HEK293T (cell line): ENCODE data around the gene BRD4.

Experiments used
- CTCF ChIA-PET: fragments of 350-600 bp; formaldehyde crosslinking; extraction: SDS; loops from one replicate; lab custom pipeline; 2021; ENCODE audit warnings: antibody characterized with exemption, inconsistent platforms; lab: Yijun Ruan, JAX
- POLR2A ChIA-PET: fragments of 350-600 bp; formaldehyde crosslinking; extraction: SDS; loops from one replicate; lab custom pipeline; 2020; ENCODE audit warnings: antibody characterized with exemption, inconsistent platforms; lab: Yijun Ruan, JAX
- DNase-seq: peaks from one replicate; pipeline ENCODE4 v3.0.0; 2012; ENCODE audit warnings: mixed read lengths; ENCODE audit errors: extremely low spot score
- ARNT ChIP-seq: fragments of 450-650 bp; IDR thresholded peaks from 2 replicates; pipeline ENCODE4 v1.6.1; 2017; ENCODE audit warnings: mild to moderate bottlenecking
- BHLHE40 ChIP-seq: fragments of 450-650 bp; IDR thresholded peaks from 2 replicates; pipeline ENCODE4 v1.6.1; 2016; ENCODE audit warnings: mild to moderate bottlenecking, moderate library complexity, borderline replicate concordance
- CTBP1 ChIP-seq: fragments of 450-650 bp; IDR thresholded peaks from 2 replicates; pipeline ENCODE4 v1.6.1; 2016; ENCODE audit warnings: borderline replicate concordance
- ELF4 ChIP-seq: fragments of 450-650 bp; IDR thresholded peaks from 2 replicates; pipeline ENCODE4 v1.6.1; 2017; ENCODE audit warnings: antibody characterized with exemption
- FOXA1 ChIP-seq: fragments of 450-650 bp; IDR thresholded peaks from 2 replicates; pipeline ENCODE4 v1.6.1; 2016; ENCODE audit warnings: mild to moderate bottlenecking
- FOXK2 ChIP-seq: fragments of 450-650 bp; IDR thresholded peaks from 2 replicates; pipeline ENCODE4 v1.6.1; 2016; ENCODE audit warnings: mild to moderate bottlenecking
- FOXM1 ChIP-seq: fragments of 450-650 bp; IDR thresholded peaks from 2 replicates; pipeline ENCODE4 v1.6.1; 2017; ENCODE audit warnings: mild to moderate bottlenecking, borderline replicate concordance
- HDGF ChIP-seq: fragments of 450-650 bp; IDR thresholded peaks from 2 replicates; pipeline ENCODE4 v1.6.1; 2017; ENCODE audit warnings: antibody characterized with exemption, borderline replicate concordance
- L3MBTL2 ChIP-seq: fragments of 450-650 bp; conservative IDR thresholded peaks from 2 replicates; pipeline ENCODE4 v1.6.1; 2016; ENCODE audit warnings: mild to moderate bottlenecking
- LEF1 ChIP-seq: fragments of 450-650 bp; IDR thresholded peaks from 2 replicates; pipeline ENCODE4 v1.6.1; 2017; ENCODE audit warnings: mild to moderate bottlenecking, borderline replicate concordance
- NFRKB ChIP-seq: fragments of 450-650 bp; IDR thresholded peaks from 2 replicates; pipeline ENCODE4 v1.6.1; 2016; ENCODE audit warnings: mild to moderate bottlenecking, moderate library complexity
- SP1 ChIP-seq: fragments of 450-650 bp; IDR thresholded peaks from 2 replicates; pipeline ENCODE4 v1.6.1; 2017
- SUZ12 ChIP-seq: fragments of 450-650 bp; IDR thresholded peaks from 2 replicates; pipeline ENCODE4 v1.6.1; 2016; ENCODE audit warnings: mild to moderate bottlenecking
- TARDBP ChIP-seq: fragments of 450-650 bp; IDR thresholded peaks from 2 replicates; pipeline ENCODE4 v1.6.1; 2016
- ZNF384 ChIP-seq: fragments of 450-650 bp; IDR thresholded peaks from 2 replicates; pipeline ENCODE4 v1.6.1; 2016
- TF ChIP-seq, protein P1 (sequence below): fragments of 450-650 bp; IDR thresholded peaks from 2 replicates; pipeline ENCODE4 v1.6.1; 2016

Gene BRD4

DNA sequence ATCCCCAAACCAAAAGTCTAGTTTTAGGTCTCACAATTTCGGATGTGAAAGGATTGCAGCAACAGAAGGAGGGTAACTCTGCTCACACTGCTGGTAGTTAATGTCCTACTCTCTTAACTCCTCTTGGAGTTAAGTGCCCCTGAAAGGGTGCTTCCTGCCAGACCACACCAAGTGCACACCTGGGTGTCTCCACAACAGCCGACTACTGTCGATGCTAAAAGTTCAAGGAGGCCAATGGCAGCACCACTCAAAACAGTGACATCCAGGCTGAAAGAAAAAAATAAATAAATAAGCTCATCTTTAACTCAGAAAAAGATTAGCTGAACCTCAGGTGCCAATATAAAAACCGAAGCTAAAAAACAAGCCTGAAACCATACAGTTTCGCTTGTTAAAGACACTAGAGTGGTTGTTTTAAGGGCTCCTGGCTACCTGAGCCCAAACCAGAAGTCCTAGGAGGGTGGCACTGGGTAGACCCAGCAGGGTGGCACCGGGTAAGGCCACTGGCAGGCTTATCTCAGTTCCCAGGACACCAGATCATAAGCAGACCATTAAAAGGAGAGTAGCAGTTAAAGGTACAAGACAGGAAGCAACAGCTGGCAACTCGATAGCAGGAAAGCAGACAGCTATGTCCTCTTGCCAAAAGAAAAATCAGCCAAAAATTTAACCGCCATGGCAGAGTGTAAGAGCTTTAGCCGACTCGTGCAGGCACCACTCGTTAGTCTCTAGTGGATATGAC lies 39.3 kb downstream of the BRD4 start:
- no peak for TF ChIP-seq CTBP1
- no peak for TF ChIP-seq ARNT
- no peak for TF ChIP-seq SUZ12
- 0 out of 2 replicates have a peak, but pooled peaks have one; percentile 39 for TF ChIP-seq ZNF384
- TF ChIP-seq FOXA1: no peak
- POLR2A ChIA-PET: interaction anchor here (1.2 kb wide), 1 partner anchor 86 kb away, joined by 3 read pairs; no protein-coding TSS in a partner anchor
- DNase-seq: no peak
- CTCF ChIA-PET: no interaction called here

DNA sequence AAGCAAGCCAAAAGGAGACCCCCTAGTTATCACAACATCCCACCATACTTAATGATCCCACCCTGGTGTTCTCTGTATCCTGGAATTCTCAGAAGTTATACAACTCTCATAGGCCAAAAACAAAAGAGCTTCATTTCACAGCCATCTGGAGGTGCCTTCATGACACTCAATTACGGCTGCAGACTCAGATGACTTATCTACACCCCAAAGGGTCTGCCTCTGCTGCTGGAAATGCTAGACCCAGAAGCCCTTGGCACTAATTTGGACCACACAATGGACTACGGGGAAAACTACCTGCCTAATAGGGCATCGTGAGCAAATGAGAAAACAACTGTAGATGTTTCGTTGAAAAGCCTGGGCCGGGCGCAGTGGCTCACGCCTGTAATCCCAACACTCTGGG lies 40.2 kb downstream of the BRD4 start:
- no peak for DNase-seq
- ChIA-PET POLR2A (interaction anchor here (0.8 kb wide), 1 partner anchor 41 kb away, joined by 3 read pairs; no protein-coding TSS in a partner anchor), CTCF (no interaction called here)
- TF ChIP-seq SUZ12 (no peak), FOXM1 (no peak), TARDBP (no peak), L3MBTL2 (no peak), ZNF384 (no peak), BHLHE40 (no peak)

DNA sequence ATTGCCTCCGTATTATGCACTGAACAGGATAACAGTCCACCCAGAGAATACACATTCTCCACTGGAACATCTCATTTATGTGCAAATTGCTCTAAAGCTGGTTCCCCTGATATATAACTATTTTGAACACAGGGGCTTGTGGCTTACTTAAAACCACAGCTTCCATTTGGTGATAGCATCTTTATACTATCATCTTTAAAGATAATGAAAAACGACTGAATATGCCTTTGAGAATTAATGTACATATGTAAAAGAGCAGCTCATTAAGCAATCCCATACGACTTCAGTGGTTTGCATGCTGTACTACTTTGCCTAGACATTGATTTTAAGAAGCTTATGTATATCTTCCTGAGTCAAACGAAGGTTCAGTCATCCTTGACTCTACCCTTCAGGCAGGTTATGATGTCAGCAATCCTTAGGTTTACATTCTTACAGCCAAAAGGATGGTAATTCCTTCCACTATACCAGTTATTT lies 40.8 kb downstream of the BRD4 start:
- DNase-seq: no peak
- POLR2A ChIA-PET: interaction anchor here (0.8 kb wide), 1 partner anchor 41 kb away, joined by 3 read pairs; no protein-coding TSS in a partner anchor
- TF ChIP-seq BHLHE40: no peak
- TF ChIP-seq FOXA1: no peak
- TF ChIP-seq FOXK2: no peak
- TF ChIP-seq HDGF: no peak
- TF ChIP-seq CTBP1: no peak
- TF ChIP-seq SP1: no peak
- TF ChIP-seq, protein P1, sequence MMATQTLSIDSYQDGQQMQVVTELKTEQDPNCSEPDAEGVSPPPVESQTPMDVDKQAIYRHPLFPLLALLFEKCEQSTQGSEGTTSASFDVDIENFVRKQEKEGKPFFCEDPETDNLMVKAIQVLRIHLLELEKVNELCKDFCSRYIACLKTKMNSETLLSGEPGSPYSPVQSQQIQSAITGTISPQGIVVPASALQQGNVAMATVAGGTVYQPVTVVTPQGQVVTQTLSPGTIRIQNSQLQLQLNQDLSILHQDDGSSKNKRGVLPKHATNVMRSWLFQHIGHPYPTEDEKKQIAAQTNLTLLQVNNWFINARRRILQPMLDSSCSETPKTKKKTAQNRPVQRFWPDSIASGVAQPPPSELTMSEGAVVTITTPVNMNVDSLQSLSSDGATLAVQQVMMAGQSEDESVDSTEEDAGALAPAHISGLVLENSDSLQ: no peak
- TF ChIP-seq SUZ12: no peak
- no peak for TF ChIP-seq NFRKB
- TF ChIP-seq FOXM1: no peak
- TF ChIP-seq ZNF384: no peak
- no peak for TF ChIP-seq LEF1
- no peak for TF ChIP-seq ELF4
- CTCF ChIA-PET: no interaction called here

DNA sequence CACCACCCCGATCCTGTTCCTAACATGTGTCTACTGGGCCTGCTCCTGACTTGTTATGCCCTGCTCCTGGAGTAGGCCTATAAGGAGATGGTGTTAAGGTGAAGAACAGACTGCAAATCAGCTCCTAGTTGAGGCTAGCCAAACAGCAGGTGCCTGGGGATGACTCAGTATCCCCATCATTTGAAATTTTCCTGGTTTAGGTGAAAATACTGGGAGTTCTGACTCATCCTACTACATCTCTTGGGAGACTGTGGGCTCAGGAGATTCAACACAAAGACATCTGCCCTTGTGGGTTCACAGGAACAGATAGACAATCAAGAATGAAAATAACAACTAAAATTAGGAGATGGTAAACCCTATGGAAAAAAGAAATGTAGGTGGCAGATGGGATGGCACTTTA lies 41.2 kb downstream of the BRD4 start:
- no peak for DNase-seq
- ChIA-PET CTCF (no interaction called here), POLR2A (no interaction called here)

DNA sequence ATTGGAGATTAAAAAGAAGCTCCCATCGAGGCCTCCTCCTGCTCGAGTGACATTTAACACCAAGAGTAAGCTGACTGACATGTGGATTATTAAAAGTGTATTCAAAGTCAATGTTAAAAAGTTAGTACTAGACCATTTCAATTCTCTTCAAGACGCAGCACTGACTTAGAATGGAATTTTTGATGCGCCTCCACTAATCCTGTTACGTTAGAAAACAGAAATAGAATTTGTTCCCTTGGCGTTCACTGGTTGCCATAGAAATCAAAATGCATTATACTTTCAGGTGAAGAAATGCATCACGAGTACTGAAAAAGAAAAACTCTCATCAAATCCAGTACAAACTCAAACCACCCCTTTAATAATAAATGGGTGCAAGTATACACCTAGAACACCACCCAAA lies 42.2 kb downstream of the BRD4 start:
- TF ChIP-seq LEF1 (no peak), L3MBTL2 (no peak), ARNT (no peak), ELF4 (no peak)
- TF ChIP-seq, protein P1: peak; percentile 12; the same call in 1 of the 2 replicates
- no peak for DNase-seq
- POLR2A ChIA-PET: no interaction called here
- CTCF ChIA-PET: interaction anchor here (0.6 kb wide), 1 partner anchor 9 kb away, joined by 7 read pairs; no protein-coding TSS in a partner anchor

More for the DNA sequence above, 41.2 kb downstream of the BRD4 start:
- TF ChIP-seq FOXA1 (no peak), CTBP1 (no peak), FOXM1 (no peak), NFRKB (no peak), SP1 (no peak), LEF1 (no peak), L3MBTL2 (no peak), ARNT (no peak), HDGF (no peak), SUZ12 (no peak)
- TF ChIP-seq, protein P1: no peak

DNA sequence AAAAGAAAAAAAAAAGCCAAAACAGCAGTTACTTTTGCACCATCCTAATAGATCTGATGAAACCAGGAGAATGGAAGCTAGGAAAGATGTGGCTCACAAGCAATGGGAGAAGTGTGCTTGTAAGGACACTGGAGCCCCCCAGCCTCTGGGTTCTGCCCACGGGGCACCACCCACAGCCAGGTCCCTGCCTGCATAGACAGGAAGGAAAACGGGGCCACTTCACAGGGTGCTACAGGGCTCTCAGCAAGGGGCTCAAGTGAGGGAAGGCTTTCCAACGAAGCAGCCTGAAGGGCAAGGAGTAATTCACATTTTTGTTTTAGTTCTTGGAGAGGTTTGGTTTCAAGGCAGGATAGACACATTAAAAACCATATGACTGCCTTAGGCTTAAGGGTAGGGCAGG lies 42.7 kb downstream of the BRD4 start:
- ChIA-PET CTCF (interaction anchor here (0.6 kb wide), 1 partner anchor 8 kb away, joined by 7 read pairs; no protein-coding TSS in a partner anchor), POLR2A (interaction anchor here (1.4 kb wide), 1 partner anchor 43 kb away, joined by 6 read pairs; the partner anchor contains the start of gene BRD4)
- DNase-seq: no peak
- TF ChIP-seq ELF4: no peak
- no peak for TF ChIP-seq HDGF
- TF ChIP-seq L3MBTL2: no peak
- TF ChIP-seq ZNF384: no peak
- TF ChIP-seq FOXK2: no peak
- TF ChIP-seq ARNT: no peak
- no peak for TF ChIP-seq NFRKB
- no peak for TF ChIP-seq BHLHE40
- no peak for TF ChIP-seq FOXM1
- TF ChIP-seq LEF1: no peak
